ENCODE data around the gene PAX2. TPM values are rescaled to one million over a fixed set of nuclear protein-coding genes. Genes with fewer than 3 reads are reported as not detected.

The PAX2 gene
- total RNA-seq, 2 donors from 2014 or later: 0.93 to 0.99 TPM

- H3K9me3 ChIP-seq (ENCODE audit: control insufficient read depth, low read length): peaks cover 5% of the 10 kb centered on the region
- H3K36me3 ChIP-seq (ENCODE audit: control insufficient read depth, insufficient read depth, low read length): no peaks in the 10 kb centered on the region
- no peak for DNase-seq
- Mint-ChIP-seq H3K27me3 (ENCODE audit: insufficient read depth) (peaks cover 100% of the 10 kb centered on the region), H3K27ac (no peak overlapping the region), H3K4me1 (no peaks in the 10 kb centered on the region), H3K4me3 (no peak overlapping the region), H3K36me3 (ENCODE audit: low read depth) (no peaks in the 10 kb centered on the region), H3K9me3 (no peaks in the 10 kb centered on the region)
- TF ChIP-seq CTCF (conservative IDR thresholded peaks at IDR 0.05): no peak
- no peaks in the 10 kb centered on the region for H3K4me1 ChIP-seq (ENCODE audit: control insufficient read depth, insufficient read depth, low read length)
- no peak overlapping the region for H3K4me3 ChIP-seq (ENCODE audit: low read length)
- no peak overlapping the region for H3K9ac ChIP-seq (ENCODE audit: extremely low read depth, low read length, poor library complexity, severe bottlenecking)
- no peak overlapping the region for H3K27ac ChIP-seq (ENCODE audit: low read depth, low read length)
- 72 to 78% methylated on average over 15 to 21 of the region's 21 CpGs for WGBS, 2 experiments (ENCODE audit: insufficient coverage in 1 of 2, insufficient read length in 1 of 2)
- H3K27me3 ChIP-seq (ENCODE audit: control insufficient read depth, insufficient read depth, low read length, poor library complexity, severe bottlenecking): peaks cover 89% of the 10 kb centered on the region
Measured at GRCh38 chr10:100858747-100859483, 113.5 kb downstream of the PAX2 start.

- Mint-ChIP-seq H3K27me3 (ENCODE audit: insufficient read depth) (peaks cover 99% of the 10 kb centered on the region), H3K4me3 (no peak overlapping the region), H3K27ac (no peak overlapping the region), H3K9me3 (no peaks in the 10 kb centered on the region), H3K36me3 (ENCODE audit: low read depth) (no peaks in the 10 kb centered on the region), H3K4me1 (no peaks in the 10 kb centered on the region)
- Histone ChIP-seq H3K4me3 (ENCODE audit: low read length) (no peak overlapping the region), H3K27me3 (ENCODE audit: control insufficient read depth, insufficient read depth, low read length, poor library complexity, severe bottlenecking) (peaks cover 93% of the 10 kb centered on the region), H3K4me1 (ENCODE audit: control insufficient read depth, insufficient read depth, low read length) (no peaks in the 10 kb centered on the region), H3K9me3 (ENCODE audit: control insufficient read depth, low read length) (peaks cover 5% of the 10 kb centered on the region), H3K9ac (ENCODE audit: extremely low read depth, low read length, poor library complexity, severe bottlenecking) (no peak overlapping the region), H3K27ac (ENCODE audit: low read depth, low read length) (no peak overlapping the region), H3K36me3 (ENCODE audit: control insufficient read depth, insufficient read depth, low read length) (no peaks in the 10 kb centered on the region)
- DNase-seq: no peak
- TF ChIP-seq CTCF (conservative IDR thresholded peaks at IDR 0.05): no peak
- WGBS, 2 experiments (ENCODE audit: insufficient coverage in 1 of 2, insufficient read length in 1 of 2): 77% methylated on average over 6 of the region's 6 CpGs; no CpG with 5 or more reads in 1 of the 2 experiments
Measured at GRCh38 chr10:100859484-100859763, 114.0 kb downstream of the PAX2 start.

GRCh38 chr10:100863433-100863832, 118.1 kb downstream of the PAX2 start:
- no peaks in the 10 kb centered on the region for H3K36me3 ChIP-seq (ENCODE audit: control insufficient read depth, insufficient read depth, low read length)
- Mint-ChIP-seq H3K9me3 (no peaks in the 10 kb centered on the region), H3K4me1 (peaks cover 5% of the 10 kb centered on the region), H3K27me3 (ENCODE audit: insufficient read depth) (peaks cover 99% of the 10 kb centered on the region), H3K4me3 (no peak overlapping the region), H3K36me3 (ENCODE audit: low read depth) (no peaks in the 10 kb centered on the region), H3K27ac (no peak overlapping the region)
- H3K27ac ChIP-seq (ENCODE audit: low read depth, low read length): no peak overlapping the region
- TF ChIP-seq CTCF (conservative IDR thresholded peaks at IDR 0.05): no peak
- no peak overlapping the region for H3K4me3 ChIP-seq (ENCODE audit: low read length)
- no peak overlapping the region for H3K9ac ChIP-seq (ENCODE audit: extremely low read depth, low read length, poor library complexity, severe bottlenecking)
- H3K4me1 ChIP-seq (ENCODE audit: control insufficient read depth, insufficient read depth, low read length): no peaks in the 10 kb centered on the region
- WGBS, 2 experiments (ENCODE audit: insufficient coverage in 1 of 2, insufficient read length in 1 of 2): 91 to 93% methylated on average over 7 of the region's 7 CpGs
- DNase-seq: no peak
- H3K9me3 ChIP-seq (ENCODE audit: control insufficient read depth, low read length): no peaks in the 10 kb centered on the region
- H3K27me3 ChIP-seq (ENCODE audit: control insufficient read depth, insufficient read depth, low read length, poor library complexity, severe bottlenecking): peaks cover 90% of the 10 kb centered on the region

All from endodermal cell (in vitro differentiated cells).